Peyer's patch (tissue), 4 donors: ENCODE results near the gene NEURL3.

Experiments
- POLR2A ChIP-seq, 2 donors: fragments of 450-650 bp; IDR thresholded peaks; one replicate each; pipeline ENCODE4 v1.5.1; 2017; ENCODE audit warnings: antibody characterized with exemption in 2 of 2, mild to moderate bottlenecking in 2 of 2, moderate library complexity in 2 of 2
- TF ChIP-seq, protein P1 (sequence below), 6 experiments: fragments of 450-650 bp in 4 of 6; fragments of 200-600 bp in 2 of 6; sonication (generic) in 1 of 6; IDR thresholded peaks; one replicate each; pipeline ENCODE4 v1.5.1; 2017 to 2019; ENCODE audit warnings: antibody characterized with exemption in 6 of 6, mild to moderate bottlenecking in 3 of 6, moderate library complexity in 1 of 6

DNA sequence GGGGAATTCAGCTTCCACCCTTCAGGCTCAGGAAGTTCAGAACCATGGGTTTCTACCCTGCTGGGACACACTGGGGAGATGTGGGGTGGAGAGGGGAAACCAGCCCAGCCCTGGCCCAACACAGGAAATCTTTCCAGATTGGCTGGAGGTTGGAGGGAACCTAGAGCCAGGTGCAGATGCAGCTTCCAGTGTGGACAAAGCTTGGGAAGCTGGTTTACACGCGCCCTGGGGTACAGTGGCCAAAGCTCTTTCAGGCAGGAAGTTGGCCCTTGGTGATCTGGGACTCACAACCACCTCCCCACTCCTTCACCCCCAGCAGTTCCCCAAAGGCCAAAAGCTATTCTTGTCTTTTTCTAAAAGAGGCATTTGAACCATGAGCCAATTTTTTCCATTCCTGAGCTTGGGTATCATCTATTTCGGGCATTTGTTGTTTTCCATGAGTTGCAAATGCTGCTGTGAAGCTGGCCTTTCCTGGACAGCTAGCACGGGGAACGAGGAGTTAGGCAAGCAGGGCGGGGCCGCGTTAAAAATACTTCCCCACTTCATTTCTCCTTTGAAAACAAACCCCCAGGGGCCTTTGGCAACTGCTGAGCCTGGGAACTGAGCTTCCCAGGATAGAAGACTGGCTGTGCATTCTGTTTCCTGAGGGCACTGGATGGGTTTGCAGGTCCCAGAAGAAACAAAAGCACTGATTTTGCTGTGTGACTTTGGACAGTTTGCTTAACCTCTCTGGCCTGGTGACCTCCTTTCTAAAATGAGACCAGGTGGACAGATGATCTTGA, 28.3 kb upstream of the NEURL3 start:
- TF ChIP-seq, protein P1, sequence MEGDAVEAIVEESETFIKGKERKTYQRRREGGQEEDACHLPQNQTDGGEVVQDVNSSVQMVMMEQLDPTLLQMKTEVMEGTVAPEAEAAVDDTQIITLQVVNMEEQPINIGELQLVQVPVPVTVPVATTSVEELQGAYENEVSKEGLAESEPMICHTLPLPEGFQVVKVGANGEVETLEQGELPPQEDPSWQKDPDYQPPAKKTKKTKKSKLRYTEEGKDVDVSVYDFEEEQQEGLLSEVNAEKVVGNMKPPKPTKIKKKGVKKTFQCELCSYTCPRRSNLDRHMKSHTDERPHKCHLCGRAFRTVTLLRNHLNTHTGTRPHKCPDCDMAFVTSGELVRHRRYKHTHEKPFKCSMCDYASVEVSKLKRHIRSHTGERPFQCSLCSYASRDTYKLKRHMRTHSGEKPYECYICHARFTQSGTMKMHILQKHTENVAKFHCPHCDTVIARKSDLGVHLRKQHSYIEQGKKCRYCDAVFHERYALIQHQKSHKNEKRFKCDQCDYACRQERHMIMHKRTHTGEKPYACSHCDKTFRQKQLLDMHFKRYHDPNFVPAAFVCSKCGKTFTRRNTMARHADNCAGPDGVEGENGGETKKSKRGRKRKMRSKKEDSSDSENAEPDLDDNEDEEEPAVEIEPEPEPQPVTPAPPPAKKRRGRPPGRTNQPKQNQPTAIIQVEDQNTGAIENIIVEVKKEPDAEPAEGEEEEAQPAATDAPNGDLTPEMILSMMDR (IDR thresholded peaks at IDR 0.05): no peak
- no peak for TF ChIP-seq POLR2A (IDR thresholded peaks at IDR 0.05)
